NB4 (cell line): Measurements from ENCODE around the gene DGCR2.

Source experiments
- CTCF ChIP-seq: IDR thresholded peaks from one replicate; pipeline ENCODE4 v1.5.1; 2012; ENCODE audit warnings: low read depth, low read length
- MYC ChIP-seq: IDR thresholded peaks from 2 replicates; pipeline ENCODE4 v1.6.1; 2011; ENCODE audit warnings: low read depth, low read length
- POLR2A ChIP-seq: IDR thresholded peaks from 2 replicates; pipeline ENCODE4 v1.6.1; 2011; ENCODE audit warnings: mild to moderate bottlenecking; ENCODE audit not compliant: insufficient read length; ENCODE audit errors: extremely low read depth
- TF ChIP-seq, protein P1 (sequence below): IDR thresholded peaks from 2 replicates; pipeline ENCODE4 v1.6.1; 2011; ENCODE audit warnings: low read depth, low read length

- TF ChIP-seq POLR2A (no peak), CTCF (no peak), MYC (no peak)
- TF ChIP-seq, protein P1, sequence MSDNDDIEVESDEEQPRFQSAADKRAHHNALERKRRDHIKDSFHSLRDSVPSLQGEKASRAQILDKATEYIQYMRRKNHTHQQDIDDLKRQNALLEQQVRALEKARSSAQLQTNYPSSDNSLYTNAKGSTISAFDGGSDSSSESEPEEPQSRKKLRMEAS, result no peak
These were observed 13.4 kb downstream of the DGCR2 start for GRCh38 chr22:19108807-19109197.
